Uterus (tissue), 4 donors: ENCODE results near the gene GRK6. TPM values are rescaled to one million over a fixed set of nuclear protein-coding genes. Genes with fewer than 3 reads are reported as not detected.
A peak's percentile ranks its signal among the peaks of the same experiment; 100 is the strongest.
"Not testable (repeated sequence)": the region's sequence is repeated elsewhere in the genome, so short reads cannot be mapped to it uniquely, and the experiment has no call there.

ENCODE experiments used
- DNase-seq, 2 donors: peaks; one replicate each; pipeline ENCODE4 v3.0.0-alpha.2; 2019 to 2020
- H3K27ac ChIP-seq, 2 donors: fragments of 200-600 bp; sonication (generic); 1 replicate in 1 of 2; 2 replicates in 1 of 2; pipeline ENCODE4 v1.5.1; 2016 to 2018
- H3K27me3 ChIP-seq, 2 donors: fragments of 200-600 bp; sonication (generic); one replicate each; pipeline ENCODE4 v1.5.1; 2018 to 2019; ENCODE audit warnings: control low read depth in 1 of 2
- H3K36me3 ChIP-seq, 2 donors: fragments of 200-600 bp; sonication (generic); one replicate each; pipeline ENCODE4 v1.5.1; 2019; ENCODE audit warnings: control low read depth in 1 of 2
- H3K4me1 ChIP-seq, 2 donors: fragments of 200-600 bp; sonication (generic); one replicate each; pipeline ENCODE4 v1.5.1; 2018 to 2019; ENCODE audit warnings: control low read depth in 1 of 2
- H3K4me3 ChIP-seq, 2 donors: fragments of 200-600 bp; sonication (generic); 1 replicate in 1 of 2; 2 replicates in 1 of 2; pipeline ENCODE4 v1.5.1; 2018 to 2019; ENCODE audit warnings: mild to moderate bottlenecking in 1 of 2
- H3K9me3 ChIP-seq, 2 donors: fragments of 200-600 bp; sonication (generic); one replicate each; pipeline ENCODE4 v1.5.1; 2019; ENCODE audit warnings: control low read depth in 1 of 2
- POLR2A ChIP-seq, 2 donors: fragments of 450-650 bp; IDR thresholded peaks; one replicate each; pipeline ENCODE4 v1.6.1; 2016; ENCODE audit warnings: antibody characterized with exemption in 2 of 2, mild to moderate bottlenecking in 1 of 2, moderate library complexity in 1 of 2
- intact Hi-C: fragments of 100-400 bp; cut with DNase I; formaldehyde crosslinking; loops from one replicate; pipeline ENCODE4 v1.15.1; 2023; ENCODE audit warnings: low total_unique reads
- total RNA-seq, 4 donors: library from RNA; depleted of rRNA in 3 of 4; stranded (reverse); fragments of >200 nt in 3 of 4; gene quantifications; one replicate each; pipeline versions ENCODE4 v1.1.0 to v1.2.4, GENCODE V29; 2014 to 2023
- TF ChIP-seq, protein P1 (sequence below), 4 experiments: fragments of 200-600 bp in 2 of 4; fragments of 450-650 bp in 2 of 4; sonication (generic) in 2 of 4; IDR thresholded peaks; one replicate each; pipeline ENCODE4 v1.5.1; 2016 to 2019; ENCODE audit warnings: antibody characterized with exemption in 4 of 4, mild to moderate bottlenecking in 2 of 4, moderate library complexity in 1 of 4
- donor health status: DM: yes; HTN: yes; CAD: no.

Gene GRK6
- total RNA-seq, 4 donors from 2014 or later, result 16.4 to 29.8 (median 20.9) TPM

DNA sequence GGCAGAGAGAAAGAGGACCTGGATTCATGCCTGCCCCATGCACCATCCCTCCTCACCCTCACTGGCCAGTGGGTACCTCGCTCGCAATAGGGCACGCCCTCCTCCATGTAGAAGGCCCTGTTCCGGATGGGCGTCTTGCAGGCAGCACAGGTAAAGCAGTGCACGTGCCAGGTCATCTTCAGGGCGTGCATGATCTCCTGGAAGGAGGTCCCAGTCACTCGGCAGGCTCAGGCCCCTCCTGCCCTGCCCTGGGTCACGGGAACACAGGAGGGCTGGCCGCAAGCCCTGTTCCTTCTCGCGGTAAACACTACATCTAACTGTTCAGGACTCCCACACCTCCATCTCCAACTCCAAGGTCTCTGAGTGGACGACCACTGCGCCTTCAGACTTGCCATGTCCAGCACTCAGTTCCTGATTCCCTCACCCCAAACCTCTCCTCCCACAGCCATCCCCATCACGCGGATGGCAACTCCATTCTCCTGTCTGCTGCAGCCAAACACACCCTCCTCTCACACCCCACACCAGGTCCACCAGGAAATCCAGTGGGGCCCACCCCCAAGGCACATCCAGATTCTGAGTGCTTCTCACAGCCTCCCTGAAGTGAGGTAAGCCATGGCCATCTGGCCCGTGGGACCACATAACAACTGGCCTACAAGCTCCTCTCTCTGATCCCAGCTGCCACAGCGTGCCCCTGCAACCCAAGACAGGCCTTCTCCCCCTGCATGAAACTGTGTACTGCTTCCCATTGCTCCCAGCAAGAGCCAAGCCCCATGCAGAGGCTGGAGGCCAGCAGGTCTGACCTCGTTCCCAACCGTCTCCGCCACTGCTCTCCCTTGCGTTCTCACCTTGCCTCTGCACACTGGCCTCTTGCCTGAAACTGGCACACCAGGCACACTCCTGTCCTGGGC, 57.8 kb downstream of the GRK6 start:
- peaks cover 3 to 22% of the 10 kb centered on the region in 2 donors for H3K4me1 ChIP-seq
- TF ChIP-seq, protein P1, sequence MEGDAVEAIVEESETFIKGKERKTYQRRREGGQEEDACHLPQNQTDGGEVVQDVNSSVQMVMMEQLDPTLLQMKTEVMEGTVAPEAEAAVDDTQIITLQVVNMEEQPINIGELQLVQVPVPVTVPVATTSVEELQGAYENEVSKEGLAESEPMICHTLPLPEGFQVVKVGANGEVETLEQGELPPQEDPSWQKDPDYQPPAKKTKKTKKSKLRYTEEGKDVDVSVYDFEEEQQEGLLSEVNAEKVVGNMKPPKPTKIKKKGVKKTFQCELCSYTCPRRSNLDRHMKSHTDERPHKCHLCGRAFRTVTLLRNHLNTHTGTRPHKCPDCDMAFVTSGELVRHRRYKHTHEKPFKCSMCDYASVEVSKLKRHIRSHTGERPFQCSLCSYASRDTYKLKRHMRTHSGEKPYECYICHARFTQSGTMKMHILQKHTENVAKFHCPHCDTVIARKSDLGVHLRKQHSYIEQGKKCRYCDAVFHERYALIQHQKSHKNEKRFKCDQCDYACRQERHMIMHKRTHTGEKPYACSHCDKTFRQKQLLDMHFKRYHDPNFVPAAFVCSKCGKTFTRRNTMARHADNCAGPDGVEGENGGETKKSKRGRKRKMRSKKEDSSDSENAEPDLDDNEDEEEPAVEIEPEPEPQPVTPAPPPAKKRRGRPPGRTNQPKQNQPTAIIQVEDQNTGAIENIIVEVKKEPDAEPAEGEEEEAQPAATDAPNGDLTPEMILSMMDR (IDR thresholded peaks at IDR 0.05), result no peak
- TF ChIP-seq POLR2A (IDR thresholded peaks at IDR 0.05), result no peak
- no peak overlapping the region for H3K4me3 ChIP-seq
- DNase-seq, result peak; percentile 23 to 55
- H3K36me3 ChIP-seq, result no peaks in the 10 kb centered on the region
- no peaks in the 10 kb centered on the region for H3K9me3 ChIP-seq
- intact Hi-C loops, result no loop called here
- no peaks in the 10 kb centered on the region for H3K27me3 ChIP-seq
- peak overlapping the region; percentile 18 to 61 for H3K27ac ChIP-seq

DNA sequence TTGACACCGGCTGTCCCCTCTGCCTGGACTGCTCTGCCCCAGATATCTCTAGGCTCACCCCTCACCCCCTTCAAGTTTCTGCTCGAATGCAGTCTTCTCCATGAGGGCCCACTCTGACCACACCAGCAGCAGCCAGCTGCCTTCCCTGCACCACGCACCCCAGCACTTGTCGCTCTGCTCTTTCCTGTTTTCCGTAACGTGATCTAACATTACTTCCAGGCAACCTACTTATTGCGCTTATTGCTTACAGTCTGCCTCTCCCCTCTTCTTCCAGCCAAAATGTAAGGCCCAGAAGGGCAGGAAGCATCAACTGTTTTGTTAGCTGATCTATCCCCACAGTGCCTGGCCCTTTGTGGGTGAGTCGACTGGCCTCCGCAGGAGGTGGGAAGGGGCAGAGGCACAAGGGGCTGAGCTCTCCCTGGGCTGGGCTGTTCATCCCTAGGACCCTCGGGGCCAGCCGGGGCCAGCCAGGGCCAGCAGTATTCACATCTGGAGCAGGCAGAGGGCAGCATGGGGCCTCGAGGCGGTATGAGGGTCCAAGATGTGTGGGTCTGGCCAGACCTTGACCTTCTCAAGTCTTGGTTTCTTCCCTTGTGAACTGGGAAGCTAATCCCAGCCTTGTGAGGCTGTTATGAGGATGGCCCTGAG, 58.5 kb downstream of the GRK6 start:
- Histone ChIP-seq H3K4me1 (peaks cover 3 to 17% of the 10 kb centered on the region in 2 donors), H3K27ac (peak overlapping the region; percentile 18 to 61), H3K27me3 (no peaks in the 10 kb centered on the region), H3K4me3 (no peak overlapping the region), H3K9me3 (no peaks in the 10 kb centered on the region), H3K36me3 (no peaks in the 10 kb centered on the region)
- peak in 1 of 2 donors; percentile 15 for DNase-seq
- TF ChIP-seq, protein P1 (IDR thresholded peaks at IDR 0.05), result no peak
- TF ChIP-seq POLR2A (IDR thresholded peaks at IDR 0.05), result no peak
- intact Hi-C loops, result no loop called here

DNA sequence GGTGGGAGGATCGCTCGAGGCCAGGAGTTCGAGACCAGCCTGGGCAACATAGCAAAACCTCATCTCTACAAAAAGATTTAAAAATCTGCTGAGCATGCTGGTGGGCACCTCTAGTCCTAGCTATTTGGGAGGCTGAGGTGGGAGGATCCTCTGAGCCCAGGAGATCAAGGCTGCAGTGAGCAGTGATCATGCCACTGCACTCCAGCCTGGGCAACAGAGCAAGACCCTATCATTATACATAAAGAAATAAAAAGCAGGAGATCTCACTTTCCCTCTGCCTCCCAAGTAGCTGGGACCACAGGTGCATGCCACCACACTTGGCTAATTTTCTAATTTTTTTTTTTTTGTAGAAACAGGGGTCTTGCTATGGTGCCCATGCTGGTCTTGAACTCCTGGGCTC, 59.3 kb downstream of the GRK6 start:
- H3K36me3 ChIP-seq, DNase-seq, H3K4me3 ChIP-seq, H3K27me3 ChIP-seq, intact Hi-C loops, H3K9me3 ChIP-seq: not testable (repeated sequence)
- H3K27ac ChIP-seq, result peak overlapping the region; percentile 18 to 61
- peaks cover 3 to 17% of the 10 kb centered on the region in 2 donors for H3K4me1 ChIP-seq

DNA sequence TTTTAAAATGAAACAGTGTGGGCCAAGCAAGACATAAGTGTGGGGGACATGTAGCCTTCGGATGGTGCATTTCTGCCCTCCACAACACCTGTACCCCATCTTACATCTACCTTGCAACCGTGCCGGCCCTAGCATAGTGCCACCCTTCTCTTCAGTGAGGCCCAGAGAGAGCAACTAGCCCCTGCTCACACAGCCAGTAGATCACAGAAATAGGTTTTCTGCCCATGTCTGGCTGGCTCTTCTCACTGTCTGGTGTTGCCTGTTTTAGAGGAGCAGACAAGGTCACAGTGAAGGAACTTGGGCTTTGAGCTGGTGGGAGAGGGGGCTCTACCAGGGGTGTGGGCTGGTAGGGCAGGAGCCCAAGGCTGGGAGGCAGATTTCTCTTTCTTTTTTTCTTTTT, 59.8 kb downstream of the GRK6 start:
- TF ChIP-seq POLR2A (IDR thresholded peaks at IDR 0.05), result no peak
- TF ChIP-seq, protein P1 (IDR thresholded peaks at IDR 0.05), result no peak
- Histone ChIP-seq H3K36me3 (no peaks in the 10 kb centered on the region), H3K4me3 (no peak overlapping the region), H3K27ac (no peak overlapping the region), H3K4me1 (peaks cover 3 to 17% of the 10 kb centered on the region in 2 donors), H3K27me3 (no peaks in the 10 kb centered on the region), H3K9me3 (no peaks in the 10 kb centered on the region)
- DNase-seq, result no peak
- intact Hi-C loops, result no loop called here

DNA sequence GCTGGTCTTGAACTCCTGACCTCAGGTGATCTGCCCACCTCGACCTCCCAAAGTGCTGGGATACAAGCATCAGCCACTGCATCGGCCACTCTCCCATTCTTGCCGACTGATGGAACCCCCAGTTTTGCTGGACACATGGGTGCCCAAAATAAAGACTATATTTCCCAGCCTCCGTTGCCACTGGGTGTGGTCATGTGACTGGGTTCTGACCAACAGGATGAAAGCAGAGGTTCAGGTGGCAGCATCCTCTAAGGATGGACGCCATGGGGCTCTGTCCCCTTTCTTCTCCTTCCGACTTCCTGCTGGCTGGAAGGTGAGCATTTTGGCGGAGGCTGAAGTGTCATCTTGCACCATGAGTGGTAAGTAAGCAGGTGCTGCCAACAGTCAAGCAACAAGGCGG, 60.7 kb downstream of the GRK6 start:
- Histone ChIP-seq H3K27ac (no peak overlapping the region), H3K4me1 (peaks cover 3 to 23% of the 10 kb centered on the region in 2 donors), H3K36me3 (no peaks in the 10 kb centered on the region), H3K9me3 (no peaks in the 10 kb centered on the region), H3K4me3 (no peak overlapping the region), H3K27me3 (no peaks in the 10 kb centered on the region)
- intact Hi-C loops, result no loop called here
- TF ChIP-seq POLR2A (IDR thresholded peaks at IDR 0.05), result no peak
- DNase-seq, result no peak

DNA sequence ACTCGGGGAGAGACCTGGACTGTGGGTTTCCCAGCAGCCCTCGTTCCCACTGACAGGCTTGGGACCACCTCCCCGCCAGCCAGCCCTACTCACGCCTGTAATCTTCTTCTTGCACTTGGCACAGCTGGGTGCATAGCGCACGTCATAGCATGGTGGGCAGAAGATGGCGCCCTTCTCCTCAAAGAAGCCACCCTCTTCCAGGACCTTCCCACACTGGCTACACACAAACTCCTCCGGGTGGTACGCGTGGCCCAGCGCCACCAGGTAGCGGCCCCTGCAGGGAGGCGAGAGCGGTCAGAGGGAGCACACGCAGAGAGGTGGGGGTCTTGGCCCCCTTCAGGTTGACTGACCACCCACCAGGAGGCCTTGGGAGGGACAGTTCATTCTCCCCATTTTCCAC, 61.5 kb downstream of the GRK6 start:
- intact Hi-C loops, result no loop called here
- H3K4me3 ChIP-seq, result no peak overlapping the region
- H3K4me1 ChIP-seq, result peaks cover 3 to 29% of the 10 kb centered on the region in 2 donors
- H3K9me3 ChIP-seq, result no peaks in the 10 kb centered on the region
- TF ChIP-seq POLR2A (IDR thresholded peaks at IDR 0.05), result no peak
- TF ChIP-seq, protein P1 (IDR thresholded peaks at IDR 0.05), result no peak
- H3K27me3 ChIP-seq, result no peaks in the 10 kb centered on the region
- no peaks in the 10 kb centered on the region for H3K36me3 ChIP-seq
- no peak for DNase-seq
- H3K27ac ChIP-seq, result no peak overlapping the region
